Measurements from ENCODE around the gene WDR45. TPM values are rescaled to one million over a fixed set of nuclear protein-coding genes. Genes with fewer than 3 reads are reported as not detected.

WDR45 gene
- polyA plus RNA-seq, 1 donor from 2014 or later, result 26.5 TPM

GRCh38 chrX:49082271-49082871, 2.7 kb upstream of the WDR45 start:
- H3K4me2 ChIP-seq (ENCODE audit: low read length), result no peak overlapping the region
- TF ChIP-seq POLR2AphosphoS5 (IDR thresholded peaks at IDR 0.05) (no peak), TAF1 (IDR thresholded peaks at IDR 0.05; ENCODE audit: low read depth) (no peak), MXI1 (conservative IDR thresholded peaks at IDR 0.05; ENCODE audit: poor library complexity, severe bottlenecking) (no peak), CTCF (IDR thresholded peaks at IDR 0.05; ENCODE audit: poor library complexity, severe bottlenecking) (no peak), SMC3 (conservative IDR thresholded peaks at IDR 0.05; ENCODE audit: poor library complexity) (no peak), EZH2 (IDR thresholded peaks at IDR 0.05; ENCODE audit: borderline replicate concordance, insufficient read depth, low read length, poor library complexity, severe bottlenecking) (no peak), EP300 (conservative IDR thresholded peaks at IDR 0.05; ENCODE audit: poor library complexity, severe bottlenecking) (no peak), RAD21 (conservative IDR thresholded peaks at IDR 0.05) (no peak), REST (IDR thresholded peaks at IDR 0.05; ENCODE audit: borderline replicate concordance) (no peak)
- no peak overlapping the region for H3K4me3 ChIP-seq (ENCODE audit: low read length)
- no peaks in the 10 kb centered on the region for H3K9me2 ChIP-seq (ENCODE audit: insufficient read depth, low read length)
- H3K27ac ChIP-seq (ENCODE audit: low read length), result no peak overlapping the region
- no peaks in the 10 kb centered on the region for H3K79me2 ChIP-seq (replicated peaks; ENCODE audit: insufficient read depth, low read length)
- H4K20me1 ChIP-seq (ENCODE audit: insufficient read depth), result no peaks in the 10 kb centered on the region
- no peaks in the 10 kb centered on the region for H3K36me3 ChIP-seq (ENCODE audit: insufficient read depth, low read length)
- H3F3A ChIP-seq (ENCODE audit: insufficient read depth, low read length, poor library complexity, severe bottlenecking), result no peaks in the 10 kb centered on the region
- H3K9me3 ChIP-seq (ENCODE audit: low read length), result no peaks in the 10 kb centered on the region
- no peak overlapping the region for H2AFZ ChIP-seq (ENCODE audit: low read depth, low read length)
- H3K9ac ChIP-seq (ENCODE audit: low read length), result no peak overlapping the region
- no peaks in the 10 kb centered on the region for H3K27me3 ChIP-seq (ENCODE audit: insufficient read depth, low read depth, low read length)

- Histone ChIP-seq H3K9ac (ENCODE audit: low read length) (no peak overlapping the region), H3K27ac (ENCODE audit: low read length) (no peak overlapping the region), H3K9me2 (ENCODE audit: insufficient read depth, low read length) (no peaks in the 10 kb centered on the region), H3K79me2 (replicated peaks; ENCODE audit: insufficient read depth, low read length) (no peaks in the 10 kb centered on the region), H3K27me3 (ENCODE audit: insufficient read depth, low read depth, low read length) (no peaks in the 10 kb centered on the region), H3K4me2 (ENCODE audit: low read length) (no peak overlapping the region), H2AFZ (ENCODE audit: low read depth, low read length) (no peak overlapping the region), H3K9me3 (ENCODE audit: low read length) (no peaks in the 10 kb centered on the region), H3K36me3 (ENCODE audit: insufficient read depth, low read length) (no peaks in the 10 kb centered on the region), H3K4me3 (ENCODE audit: low read length) (no peak overlapping the region), H4K20me1 (ENCODE audit: insufficient read depth) (no peaks in the 10 kb centered on the region), H3F3A (ENCODE audit: insufficient read depth, low read length, poor library complexity, severe bottlenecking) (no peaks in the 10 kb centered on the region)
- no peak for TF ChIP-seq TAF1 (IDR thresholded peaks at IDR 0.05; ENCODE audit: low read depth)
Measured at GRCh38 chrX:49077941-49078340, 1.7 kb downstream of the WDR45 start.
